GM12891 (cell line): ENCODE results near the gene L1CAM.
A peak's percentile ranks its signal among the peaks of the same experiment; 100 is the strongest.

Experiments used
- DNase-seq: peaks from one replicate; pipeline ENCODE4 v3.0.0; 2011; ENCODE audit warnings: low spot score; ENCODE audit not compliant: insufficient read length
- FAIRE-seq: peaks from 2 replicates; lab custom pipeline; 2011; peaks lifted over from hg19 to GRCh38; lab: Jason Lieb, UNC
- PAX5 ChIP-seq: IDR thresholded peaks from 2 replicates; pipeline ENCODE4 v1.6.1; 2011; ENCODE audit warnings: low read length, moderate library complexity, mild to moderate bottlenecking; ENCODE audit not compliant: insufficient read depth, severe bottlenecking
- POLR2A ChIP-seq: IDR thresholded peaks from 2 replicates; pipeline ENCODE4 v1.6.1; 2011; ENCODE audit warnings: low read depth, low read length, control low read depth
- POLR2AphosphoS5 ChIP-seq: IDR thresholded peaks from 2 replicates; pipeline ENCODE4 v1.6.1; 2011; ENCODE audit warnings: low read depth, low read length, control low read depth
- POU2F2 ChIP-seq: IDR thresholded peaks from 2 replicates; pipeline ENCODE4 v1.6.1; 2011; ENCODE audit warnings: low read depth, mild to moderate bottlenecking, control low read depth, low read length, moderate library complexity
- SPI1 ChIP-seq: IDR thresholded peaks from 2 replicates; pipeline ENCODE4 v1.6.1; 2011; ENCODE audit warnings: low read depth, low read length, control low read depth
- TAF1 ChIP-seq: IDR thresholded peaks from 2 replicates; pipeline ENCODE4 v1.6.1; 2011; ENCODE audit warnings: low read depth, low read length, control low read depth

The L1CAM gene

DNA sequence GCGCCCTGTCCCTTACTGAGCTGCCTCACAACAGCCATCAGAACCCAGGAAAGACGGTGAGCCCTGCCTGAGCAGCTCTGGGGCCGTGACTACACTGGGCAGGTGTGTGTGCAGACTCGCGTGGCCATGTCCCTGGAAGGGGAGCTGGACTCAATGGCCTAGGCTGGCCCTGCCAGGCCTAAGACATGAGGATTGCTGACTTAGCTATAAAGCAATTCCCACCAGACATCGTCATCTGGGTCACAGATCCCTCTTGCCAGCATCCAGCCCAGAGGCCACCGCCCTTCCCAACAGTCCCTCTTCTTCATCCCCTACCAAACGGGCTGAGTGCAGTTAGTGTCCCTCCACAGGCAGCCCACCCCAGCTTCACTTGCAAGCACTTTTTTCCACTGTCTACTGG, 45.2 kb upstream of the L1CAM start:
- TF ChIP-seq TAF1 (no peak), POLR2AphosphoS5 (no peak), POLR2A (no peak), SPI1 (no peak), PAX5 (no peak), POU2F2 (no peak)
- DNase-seq (no peak), FAIRE-seq (no peak)

- DNase-seq (no peak), FAIRE-seq (no peak)
- no peak for TF ChIP-seq TAF1
- no peak for TF ChIP-seq POLR2A
- TF ChIP-seq POU2F2, result no peak
These were observed 44.3 kb upstream of the L1CAM start for GRCh38 chrX:153930011-153930910.

DNA sequence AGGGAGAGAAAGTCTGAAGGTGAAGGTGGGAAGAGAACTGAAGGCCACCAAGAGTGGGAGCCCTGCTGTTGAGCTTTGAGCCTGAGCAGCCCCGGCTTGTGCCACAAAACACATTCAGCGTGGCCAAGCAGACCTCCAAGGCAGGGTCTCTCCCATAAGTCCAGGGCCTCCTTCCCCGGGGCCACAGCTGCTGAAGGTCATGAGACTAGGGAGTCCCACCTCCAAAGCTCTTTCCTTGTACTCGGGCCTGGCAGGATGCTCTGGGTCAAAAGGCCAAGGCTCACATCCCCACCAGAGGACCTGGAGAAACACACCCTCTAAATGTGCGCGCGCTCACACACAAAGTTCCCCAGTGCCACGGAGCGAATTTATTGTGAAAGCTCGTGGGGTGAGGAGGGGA, 43.6 kb upstream of the L1CAM start:
- TF ChIP-seq POLR2AphosphoS5 (no peak), TAF1 (no peak), POU2F2 (no peak), SPI1 (no peak), PAX5 (no peak), POLR2A (no peak)
- DNase-seq (no peak), FAIRE-seq (no peak)

DNA sequence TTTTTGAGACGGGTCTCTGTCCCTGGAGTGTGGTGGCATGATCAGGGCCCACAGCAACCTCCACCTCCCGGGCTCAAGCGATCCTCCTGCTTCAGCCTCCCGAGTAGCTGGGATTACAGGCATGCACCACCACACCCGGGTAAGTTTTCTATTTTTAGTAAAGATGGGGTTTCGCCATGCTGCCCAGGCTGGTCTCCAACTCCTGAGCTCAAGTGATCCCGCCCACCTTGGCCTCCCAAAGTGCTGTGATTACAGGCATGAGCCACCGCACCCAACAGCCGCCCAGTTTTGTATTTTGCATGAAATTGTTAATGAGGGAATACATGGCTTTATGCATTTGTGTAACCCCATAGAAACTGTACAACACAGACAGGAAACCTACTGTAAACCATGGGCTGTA, 42.9 kb upstream of the L1CAM start:
- TF ChIP-seq PAX5 (no peak), SPI1 (no peak), POLR2A (no peak), TAF1 (no peak), POU2F2 (no peak), POLR2AphosphoS5 (no peak)
- FAIRE-seq (peak; percentile 89), DNase-seq (no peak)

GRCh38 chrX:153927922-153928760, 42.2 kb upstream of the L1CAM start:
- FAIRE-seq (peak; percentile 100), DNase-seq (peak; percentile 88)
- no peak for TF ChIP-seq POU2F2
- no peak for TF ChIP-seq PAX5
- TF ChIP-seq TAF1, result peak; percentile 33
- 0 out of 2 replicates have a peak, but pooled peaks have one; percentile 14 for TF ChIP-seq SPI1
- TF ChIP-seq POLR2A, result peak; percentile 56; the same call in 1 of the 2 replicates
- peak; percentile 31; the same call in 1 of the 2 replicates for TF ChIP-seq POLR2AphosphoS5

- no peak; the same call in 1 of the 2 replicates for TF ChIP-seq POLR2A
- no peak for TF ChIP-seq POLR2AphosphoS5
- no peak for TF ChIP-seq SPI1
- no peak for TF ChIP-seq POU2F2
- no peak; the same call in 1 of the 2 replicates for TF ChIP-seq TAF1
- TF ChIP-seq PAX5, result no peak
- DNase-seq (no peak), FAIRE-seq (no peak)
These were observed 41.6 kb upstream of the L1CAM start for GRCh38 chrX:153927672-153927921.

- FAIRE-seq (no peak), DNase-seq (peak; percentile 59)
- TF ChIP-seq POU2F2 (peak; percentile 17; the same call in 1 of the 2 replicates), POLR2AphosphoS5 (no peak), SPI1 (peak; percentile 75), TAF1 (no peak)
These were observed 41.1 kb upstream of the L1CAM start for GRCh38 chrX:153926858-153927671.

GRCh38 chrX:153926552-153926857, 40.5 kb upstream of the L1CAM start:
- no peak for TF ChIP-seq SPI1
- TF ChIP-seq POLR2A, result peak; percentile 75; the same call in 1 of the 2 replicates
- FAIRE-seq (no peak), DNase-seq (no peak)

GRCh38 chrX:153925739-153926551, 40.0 kb upstream of the L1CAM start, which contains the start of gene ARHGAP4:
TSS of gene ARHGAP4 (minus strand) at chrX:153926264. CDS start at chrX:153926202, 62 bp downstream.
- DNase-seq, result no peak
- FAIRE-seq, result no peak
- no peak for TF ChIP-seq TAF1
- TF ChIP-seq POU2F2, result peak; percentile 10
- TF ChIP-seq POLR2A, result peak; percentile 77
- no peak for TF ChIP-seq SPI1
- TF ChIP-seq PAX5, result no peak
- peak; percentile 92 for TF ChIP-seq POLR2AphosphoS5
